HK-2 (cell line): ENCODE data around the gene MANBA.
"Not testable (repeated sequence)": the region's sequence is repeated elsewhere in the genome, so short reads cannot be mapped to it uniquely, and the experiment has no call there.

Experiments
- DNase-seq: peaks from one replicate; pipeline ENCODE4 v3.0.0-alpha.2; 2018; ENCODE audit not compliant: unreplicated experiment

MANBA gene

DNA sequence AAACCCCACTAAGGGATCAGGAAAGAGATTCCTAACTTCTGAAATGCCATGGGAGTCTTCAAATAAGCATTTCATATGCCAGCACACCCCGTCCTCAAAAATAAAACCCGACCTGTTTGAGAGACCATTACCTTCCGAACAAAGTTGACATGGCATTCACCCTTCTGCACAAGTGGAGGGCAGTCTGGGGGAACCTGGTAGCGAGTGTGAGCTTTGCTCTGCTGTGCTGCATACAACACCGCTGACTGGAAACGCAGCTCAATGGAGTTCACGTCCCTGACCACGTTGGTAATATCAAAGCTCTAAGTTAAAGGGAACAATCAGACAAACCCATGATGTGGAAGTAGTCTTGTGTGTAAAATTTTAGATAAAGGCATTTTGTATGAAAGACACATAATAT is 38.0 kb downstream of the MANBA start:
- DNase-seq, result no peak

DNA sequence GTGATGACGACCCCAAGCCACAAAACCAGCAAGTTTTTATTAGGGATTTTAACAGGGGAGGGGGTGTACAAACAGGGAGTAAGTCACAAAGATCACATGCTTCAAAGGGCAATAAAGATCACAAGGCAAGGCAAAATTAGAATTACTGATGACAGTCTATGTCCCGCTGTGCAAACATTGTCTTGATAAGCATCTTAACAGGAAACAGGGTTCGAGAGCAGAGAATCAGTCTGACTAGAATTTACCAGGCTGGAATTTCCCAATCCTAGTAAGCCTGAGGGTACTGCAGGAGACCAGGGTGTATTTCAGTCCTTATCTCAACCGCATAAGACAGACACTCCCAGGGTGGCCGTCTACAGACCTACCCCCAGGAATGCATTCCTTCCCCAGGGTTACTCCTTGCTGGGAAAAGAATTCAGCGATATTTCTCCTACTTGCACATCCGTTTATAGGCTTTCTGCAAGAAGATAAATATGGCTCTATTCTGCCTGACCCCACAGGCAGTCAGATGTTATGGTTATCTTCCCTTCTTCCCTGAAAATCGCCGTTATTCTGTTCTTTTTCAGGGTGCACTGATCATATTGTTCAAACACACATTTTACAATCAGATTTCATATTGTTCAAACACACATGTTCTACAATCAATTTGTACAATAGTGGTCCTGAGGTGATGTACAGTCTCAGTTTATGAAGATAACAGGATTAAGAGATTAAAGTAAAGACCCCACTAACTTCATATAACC is 41.8 kb downstream of the MANBA start:
- not testable (repeated sequence) for DNase-seq

DNA sequence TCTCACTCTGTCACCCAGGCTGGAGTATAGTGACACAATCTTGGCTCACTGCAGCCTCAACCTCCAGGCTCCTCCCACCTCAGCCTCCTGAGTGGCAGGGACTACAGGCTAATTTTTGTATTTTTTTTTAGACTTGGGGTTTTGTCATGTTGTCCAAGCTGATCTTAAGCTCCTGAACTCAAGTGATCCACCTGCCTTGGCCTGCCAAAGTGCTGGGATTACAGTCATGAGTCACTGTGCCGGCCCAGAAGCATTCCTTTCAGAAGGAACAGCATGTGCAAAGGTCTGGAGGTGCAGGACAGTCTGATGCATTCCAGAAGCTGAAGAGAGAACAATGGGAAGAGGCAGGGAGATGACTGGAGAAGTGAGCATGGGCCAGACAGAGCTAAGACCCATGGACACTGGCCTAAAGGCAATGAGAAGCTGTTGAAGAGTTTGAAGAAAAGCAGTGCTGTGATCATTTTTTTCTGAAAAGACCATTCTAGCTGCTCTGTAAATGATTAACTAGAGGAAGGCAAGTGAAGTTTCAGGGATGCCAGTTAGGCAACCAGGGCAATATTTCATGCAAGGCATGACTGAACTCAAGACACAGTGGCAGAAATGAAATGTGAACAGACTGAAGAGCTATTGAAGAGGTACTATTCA is 43.2 kb downstream of the MANBA start:
- peak; percentile 31 for DNase-seq

DNA sequence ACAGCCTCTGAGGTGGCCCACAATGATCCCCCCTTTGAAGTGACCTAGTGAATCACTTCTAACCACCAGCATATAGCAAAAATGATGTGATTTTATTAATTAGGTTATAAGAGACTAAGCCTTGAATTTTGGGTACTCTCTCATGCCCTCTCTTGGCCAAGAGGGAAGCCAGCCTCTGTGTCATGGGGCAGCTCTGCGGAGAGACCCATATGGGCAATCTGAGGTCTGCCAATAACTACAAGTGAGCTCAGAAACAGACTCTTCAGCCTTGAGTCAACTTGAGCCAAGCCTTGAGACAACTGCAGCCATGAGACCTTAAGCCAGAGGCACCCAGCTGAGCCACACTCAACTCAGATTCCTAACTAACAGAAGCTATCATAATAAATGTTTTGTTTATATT is 45.7 kb downstream of the MANBA start:
- no peak for DNase-seq

DNA sequence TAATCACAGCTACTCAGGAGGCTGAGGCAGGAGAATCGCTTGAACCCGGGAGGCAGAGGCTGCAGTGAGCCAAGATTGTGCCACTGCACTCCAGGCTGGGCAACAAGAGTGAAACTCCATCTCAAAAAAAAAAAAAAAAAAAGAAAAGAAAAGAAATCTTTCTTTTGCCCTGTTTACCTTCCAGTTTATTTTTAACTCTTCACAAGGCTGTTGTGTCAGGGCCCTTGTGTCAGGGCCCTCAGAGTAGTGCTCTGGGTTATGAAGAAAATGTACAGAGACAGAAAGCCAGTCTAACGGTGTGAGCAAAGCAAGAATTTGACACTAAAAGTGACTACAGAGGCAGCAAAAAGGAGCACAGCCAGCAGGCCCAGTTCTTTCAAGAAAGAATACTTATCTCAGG is 47.0 kb downstream of the MANBA start:
- DNase-seq, result not testable (repeated sequence)

DNA sequence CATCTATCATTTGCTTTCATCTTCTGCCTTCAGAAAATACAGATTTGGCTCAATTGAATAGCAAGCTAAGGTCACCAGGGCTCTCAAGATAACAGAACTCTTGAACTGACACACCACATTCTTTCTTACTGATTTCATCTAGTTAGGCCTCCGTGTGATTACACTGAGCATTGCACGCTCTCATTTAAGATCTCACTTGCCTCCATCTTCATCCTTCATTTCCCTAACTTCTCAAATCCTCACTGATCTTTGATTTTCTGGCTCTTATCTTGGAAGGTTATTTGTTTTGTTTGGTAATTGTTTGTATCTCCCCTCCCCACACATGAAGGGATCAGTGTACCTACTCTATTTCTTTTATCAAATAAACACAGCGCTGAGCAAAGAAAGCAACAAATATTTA is 47.7 kb downstream of the MANBA start:
- no peak for DNase-seq

DNA sequence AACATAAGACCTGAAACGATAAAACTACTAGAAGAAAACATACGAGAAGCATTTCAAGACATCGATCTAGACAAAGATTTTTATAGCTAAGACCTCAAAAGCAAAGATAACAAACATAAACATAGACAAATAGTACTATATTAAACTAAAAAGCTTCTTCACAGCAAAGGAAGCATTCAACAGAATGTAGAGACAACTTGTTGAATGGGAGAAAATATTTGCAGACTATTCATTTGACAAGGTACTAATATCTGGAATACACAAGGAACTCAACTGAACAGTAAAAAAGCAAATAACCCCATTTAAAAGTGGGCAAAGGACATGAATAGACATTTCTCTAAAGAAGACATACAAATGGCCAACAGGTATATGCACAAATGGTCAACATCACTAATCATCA is 49.8 kb downstream of the MANBA start:
- DNase-seq, result no peak

DNA sequence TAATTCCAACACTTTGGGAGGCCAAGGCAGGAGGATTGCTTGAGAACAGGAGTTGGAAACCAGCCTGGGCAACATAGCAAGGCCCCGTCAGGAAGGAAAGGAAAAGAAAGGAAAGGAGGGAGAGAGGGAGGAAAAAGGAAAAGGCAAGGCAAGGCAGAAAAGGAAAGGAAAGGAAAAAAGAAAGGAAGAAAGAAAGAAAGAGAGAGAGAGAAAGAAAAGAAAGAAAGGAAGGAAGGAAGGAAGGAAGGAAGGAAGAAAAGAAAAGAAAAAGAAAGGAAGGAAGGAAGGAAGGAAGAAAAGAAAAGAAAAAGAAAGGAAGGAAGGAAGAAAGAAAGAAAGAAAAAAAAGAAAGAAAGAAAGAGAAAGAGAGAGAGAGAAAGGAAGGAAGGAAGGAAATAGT is 51.7 kb downstream of the MANBA start:
- not testable (repeated sequence) for DNase-seq

DNA sequence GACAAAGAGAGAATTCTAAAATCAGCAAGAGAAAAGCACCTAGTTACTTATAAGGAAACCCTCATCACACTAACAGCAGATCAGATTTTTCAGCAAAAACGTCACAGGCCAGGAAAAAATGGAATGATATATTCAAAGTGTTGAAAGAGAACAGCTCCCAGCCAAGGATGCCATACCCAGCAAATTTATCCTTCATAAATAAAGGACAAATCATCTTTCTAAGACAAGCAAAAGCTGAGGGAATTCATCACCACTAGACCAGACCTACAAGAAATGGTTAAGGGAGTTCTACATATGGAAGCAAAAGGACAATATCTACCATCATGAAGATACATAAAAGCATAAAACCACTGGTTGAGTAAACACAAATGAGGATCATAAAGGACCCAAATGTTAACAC is 53.6 kb downstream of the MANBA start:
- DNase-seq, result no peak

DNA sequence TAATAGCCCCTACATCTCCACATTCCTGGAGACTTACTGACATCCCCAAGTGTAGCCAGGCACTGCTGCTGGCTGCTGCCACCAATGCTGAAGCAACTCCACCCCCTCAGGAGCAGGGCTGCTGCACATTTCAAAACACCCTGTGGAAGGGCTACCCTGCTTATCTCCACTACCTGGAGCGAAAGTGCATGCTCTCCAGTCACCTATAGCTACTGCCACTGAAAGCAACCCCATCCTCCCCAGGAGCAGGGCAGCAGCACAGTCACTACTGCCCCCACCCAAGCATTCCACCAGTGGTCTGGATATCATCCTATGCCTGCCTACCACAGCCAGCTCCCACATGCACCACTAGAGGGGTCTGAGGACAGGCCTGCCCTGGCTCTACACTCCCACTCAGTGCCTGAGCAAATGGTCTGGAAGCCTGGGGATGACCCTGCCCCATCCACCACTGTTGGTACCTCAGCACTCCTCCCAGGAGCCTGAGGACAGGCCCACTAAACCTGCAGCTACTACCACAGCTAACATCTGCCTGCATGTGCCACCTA is 55.3 kb downstream of the MANBA start:
- no peak for DNase-seq

DNA sequence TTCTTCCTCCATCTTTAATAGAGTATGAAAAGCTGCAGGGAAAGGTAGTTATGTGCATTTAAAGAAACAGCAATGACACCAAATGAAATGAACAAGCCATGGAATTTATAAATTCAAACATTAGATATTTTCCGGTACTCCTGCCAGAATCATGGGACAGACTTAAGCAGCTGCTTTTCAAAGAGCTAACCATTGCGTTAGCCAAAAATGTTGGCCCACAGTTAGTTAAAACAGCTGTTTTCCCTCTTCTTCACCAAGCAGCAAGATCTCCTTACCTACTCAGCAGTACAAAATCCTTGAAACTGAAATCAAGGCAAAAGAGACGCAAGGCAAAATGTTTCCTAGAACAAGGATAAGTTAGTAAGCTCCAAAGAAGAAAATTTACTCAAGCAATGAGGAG is 64.0 kb downstream of the MANBA start:
- DNase-seq, result no peak

DNA sequence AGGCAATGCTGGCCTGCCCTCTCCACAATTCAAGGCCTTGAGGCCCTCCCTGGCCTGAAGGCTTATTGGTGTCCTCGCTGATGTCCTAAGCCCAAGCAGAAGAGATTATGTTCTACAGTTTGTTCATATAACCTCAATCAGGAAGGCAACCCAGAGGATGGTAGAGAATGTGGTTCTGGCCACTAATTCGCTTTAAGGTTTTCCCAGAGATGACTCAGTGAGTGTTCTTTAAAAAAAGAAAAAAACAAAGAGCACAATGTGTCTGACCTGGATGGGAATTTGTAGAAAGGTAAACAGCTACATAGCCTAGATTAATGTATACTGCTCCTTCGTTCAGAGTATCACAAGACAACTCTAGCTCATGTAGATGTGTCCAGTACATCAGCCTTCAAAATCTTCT is 66.0 kb downstream of the MANBA start:
- no peak for DNase-seq

DNA sequence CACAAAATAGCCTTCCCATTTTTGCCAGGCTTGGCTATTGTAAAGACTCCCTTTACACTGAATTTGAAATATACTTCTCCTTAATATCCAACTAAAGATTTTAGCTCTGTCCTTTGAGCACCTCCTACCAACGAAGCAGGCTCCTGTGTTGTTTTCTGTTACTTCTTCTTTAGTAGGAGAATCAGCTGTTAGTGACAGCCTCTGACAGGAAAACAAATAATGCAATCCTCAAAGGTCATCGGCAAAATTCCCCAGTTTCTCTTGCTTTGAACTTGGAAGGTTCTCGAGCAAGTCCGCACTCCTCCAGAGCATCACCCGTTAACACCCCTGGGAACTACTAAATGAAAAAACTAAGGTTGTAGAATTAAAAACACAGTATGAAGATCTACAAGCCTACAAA is 66.9 kb downstream of the MANBA start:
- no peak for DNase-seq

DNA sequence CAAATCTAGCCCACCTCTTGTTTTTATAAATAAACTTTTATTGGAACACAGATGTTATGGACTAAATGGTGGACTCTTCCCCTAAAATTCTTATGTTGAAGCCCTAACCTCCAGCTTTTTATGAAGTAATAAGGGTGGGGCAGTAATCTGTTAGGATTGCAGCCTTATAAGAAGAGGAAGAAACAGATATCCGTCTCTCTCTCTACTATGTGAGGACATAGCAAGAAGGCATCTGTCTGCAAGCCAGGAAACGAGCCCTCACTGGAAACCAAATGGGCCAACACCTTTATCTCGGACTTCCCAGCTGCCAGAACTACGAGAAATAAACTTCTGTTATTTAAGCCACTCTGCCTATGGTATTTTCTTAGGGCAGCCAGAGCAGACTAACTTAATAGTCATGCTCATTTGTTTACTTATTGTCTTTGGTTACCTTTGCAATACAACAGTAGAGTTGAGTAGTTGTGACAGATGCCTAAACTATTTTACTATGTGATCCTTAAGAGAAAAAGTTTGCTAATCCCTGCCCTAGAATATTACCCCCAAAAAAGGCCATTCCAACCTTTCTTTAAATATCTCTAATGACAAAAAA is 67.4 kb downstream of the MANBA start:
- DNase-seq, result no peak

DNA sequence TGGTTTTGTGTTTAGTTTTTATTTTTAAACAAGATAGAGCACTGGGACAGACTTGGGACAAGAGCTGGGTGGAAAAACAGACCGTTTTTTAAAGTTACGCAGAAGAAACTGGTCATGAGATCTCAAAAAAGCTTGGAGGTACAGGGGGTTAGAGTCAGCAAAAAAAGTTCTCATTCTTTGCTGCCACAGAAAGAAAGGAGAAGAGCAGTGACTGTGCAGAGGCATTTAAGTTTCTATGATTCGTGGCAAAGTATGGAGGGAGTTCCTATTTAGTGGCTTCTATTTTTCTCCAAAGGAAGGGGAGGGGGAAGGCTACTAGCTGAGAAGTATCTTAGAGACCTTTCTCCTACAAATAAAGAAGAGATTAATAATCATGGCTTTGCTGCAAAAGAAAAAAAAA is 68.3 kb downstream of the MANBA start:
- no peak for DNase-seq

DNA sequence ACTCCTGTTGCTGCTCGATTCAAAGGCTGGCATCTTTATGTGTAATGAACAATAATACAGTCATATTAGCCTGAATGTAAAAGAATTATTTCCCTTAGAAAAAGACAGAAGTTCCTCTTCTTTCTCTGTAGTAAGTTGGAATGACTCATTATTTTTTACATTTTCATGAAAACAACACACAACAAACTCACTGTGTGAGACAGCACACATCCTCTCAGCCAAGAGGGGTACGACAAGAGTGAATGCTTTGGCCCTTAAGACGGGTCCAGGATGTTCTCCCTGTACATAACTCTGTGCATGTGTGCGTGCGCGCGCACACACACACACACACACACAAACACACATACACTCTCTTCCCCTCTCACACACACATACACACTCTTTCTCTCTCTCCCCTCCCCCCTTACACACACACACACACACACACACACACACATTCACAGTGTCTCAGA is 72.8 kb downstream of the MANBA start:
- DNase-seq, result no peak

DNA sequence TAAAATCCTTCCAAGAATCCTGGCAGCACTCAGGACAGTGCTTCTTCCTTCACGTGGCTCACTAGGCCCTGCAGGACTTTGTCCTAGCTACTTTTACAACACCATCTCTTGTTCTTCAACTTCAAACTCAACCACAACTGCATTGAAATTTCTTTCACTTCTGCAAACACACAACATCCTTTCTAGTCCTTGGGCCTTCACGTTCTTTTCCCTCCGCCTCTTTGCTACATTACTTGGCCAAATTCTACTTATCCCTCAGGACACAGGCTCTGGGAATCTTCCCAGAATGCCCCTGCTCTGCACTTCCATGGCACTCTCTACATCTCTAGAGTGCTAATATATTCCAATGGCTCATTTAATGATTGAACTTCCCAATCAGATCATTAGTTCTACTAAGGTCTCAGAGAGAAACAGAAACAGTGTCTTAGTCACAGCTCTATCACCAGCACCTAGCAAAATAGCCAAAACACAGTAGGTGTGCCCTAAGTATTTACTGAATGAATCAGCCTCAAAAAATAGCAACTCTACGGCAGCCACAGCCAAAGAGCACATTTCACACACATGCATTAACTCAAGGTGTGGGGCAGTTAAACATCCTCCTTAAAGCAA is 73.3 kb downstream of the MANBA start:
- peak; percentile 13 for DNase-seq

DNA sequence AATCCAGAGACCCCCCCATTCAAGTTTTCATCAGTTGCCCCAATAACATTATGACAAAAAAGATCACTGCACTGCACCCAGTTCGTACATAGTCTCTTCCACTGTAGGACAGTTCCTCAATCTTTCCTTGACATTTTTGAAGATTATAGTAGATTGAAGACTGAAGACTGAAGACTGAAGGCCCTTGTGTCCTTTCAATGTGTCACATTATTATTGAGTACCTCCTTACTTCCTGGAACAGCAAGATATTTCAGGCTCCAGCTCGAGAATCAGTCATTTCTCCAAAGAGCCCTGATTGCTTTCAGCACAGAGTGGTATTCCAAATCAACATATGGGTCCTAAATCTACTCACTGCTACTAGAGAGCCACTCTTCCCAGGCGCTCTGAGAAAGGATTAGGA is 75.0 kb downstream of the MANBA start:
- DNase-seq, result no peak

DNA sequence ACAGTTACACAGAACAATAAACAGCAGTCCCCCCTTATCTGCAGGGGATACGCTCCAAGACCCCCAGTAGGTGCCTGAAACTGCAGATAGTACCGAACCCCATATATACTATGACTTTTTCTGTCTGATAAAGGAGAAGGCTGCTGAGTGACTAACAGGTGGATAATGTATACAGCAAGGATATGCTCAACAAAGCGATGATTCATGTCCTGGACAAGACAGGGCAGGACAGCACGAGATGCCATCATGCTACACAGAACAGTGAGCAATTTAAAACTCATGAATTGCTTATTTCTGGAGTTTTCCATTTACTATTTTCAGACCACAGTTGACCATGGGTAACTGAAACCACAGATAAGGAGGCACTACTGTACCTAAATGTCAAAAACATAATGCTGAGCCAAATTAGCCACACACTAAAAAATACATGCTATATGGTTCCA is 76.1 kb downstream of the MANBA start:
- peak; percentile 11 for DNase-seq

DNA sequence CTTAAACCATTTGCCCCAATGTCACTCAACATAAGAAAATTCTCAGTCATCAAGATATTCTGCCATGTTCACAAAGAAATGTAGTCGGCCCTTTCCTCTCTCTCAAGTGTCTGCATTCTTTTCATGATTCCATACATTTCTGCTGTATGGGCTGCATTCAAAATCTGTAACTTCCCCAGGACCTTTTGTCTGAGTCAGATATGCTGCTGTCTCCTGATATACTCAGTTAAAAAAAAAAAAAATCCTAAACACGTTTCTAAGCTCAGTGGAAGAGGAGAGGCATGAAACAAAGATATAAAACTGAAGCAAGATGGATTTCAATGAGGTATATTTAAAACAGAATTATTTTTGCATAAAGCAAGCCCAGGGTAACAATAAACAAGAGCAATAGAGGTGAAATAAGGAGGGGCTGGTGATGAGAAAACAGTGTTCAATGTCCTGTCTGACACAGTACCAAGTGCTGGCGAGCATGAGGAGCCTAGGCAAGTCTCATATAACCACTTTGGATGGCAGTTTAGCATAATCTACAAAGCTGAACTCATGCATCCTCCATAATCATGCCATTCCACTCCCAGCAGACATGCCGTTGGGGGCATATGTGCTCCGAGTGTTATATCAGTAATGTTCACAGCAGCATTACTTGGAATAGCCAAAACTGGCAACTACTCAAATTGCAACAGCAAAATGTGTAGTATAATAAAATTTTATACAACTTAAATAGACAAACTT is 76.7 kb downstream of the MANBA start:
- no peak for DNase-seq

DNA sequence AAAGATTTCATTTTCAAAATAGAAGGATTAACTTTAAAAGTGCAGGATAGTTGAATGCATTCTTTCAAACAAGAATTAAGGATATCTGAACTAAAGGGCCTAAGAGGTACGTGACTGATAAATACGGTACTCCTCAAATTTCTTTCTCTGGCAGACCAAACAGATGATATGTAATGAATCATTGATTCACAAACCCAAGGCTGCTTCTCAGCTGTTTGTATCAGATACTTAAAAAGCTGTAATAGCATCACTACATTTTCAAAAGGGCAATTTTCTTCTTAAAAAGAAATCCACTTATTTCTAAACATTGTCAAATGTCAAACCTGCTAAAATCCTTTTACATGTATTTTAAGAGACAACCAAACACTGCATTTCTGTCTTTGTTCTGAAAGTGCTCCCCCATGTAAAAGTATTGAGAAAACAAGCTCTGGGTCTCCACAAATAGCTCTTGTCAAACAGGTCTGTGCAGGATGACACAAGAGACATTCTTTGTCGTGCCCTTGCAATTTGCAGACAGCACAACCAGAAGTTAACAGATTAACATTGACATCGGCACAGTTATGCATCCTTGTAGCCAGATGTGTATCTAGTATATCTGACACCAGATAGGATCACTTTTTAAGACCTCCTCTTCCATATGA is 82.0 kb downstream of the MANBA start:
- DNase-seq, result no peak
